Spinal cord (tissue), 10 donors: ENCODE results near the gene OR10H1. TPM values are rescaled to one million over a fixed set of nuclear protein-coding genes. Genes with fewer than 3 reads are reported as not detected.
A peak's percentile ranks its signal among the peaks of the same experiment; 100 is the strongest.
"Not testable (repeated sequence)": the region's sequence is repeated elsewhere in the genome, so short reads cannot be mapped to it uniquely, and the experiment has no call there.

Experiments used
- DNase-seq, 6 donors: peaks; one replicate each; pipeline versions ENCODE4 v3.0.0 to v3.0.0-alpha.2; 2013 to 2015; ENCODE audit warnings: low spot score in 6 of 6, low read depth in 4 of 6
- H3K27ac ChIP-seq: one replicate; pipeline ENCODE4 v1.5.1; 2013; ENCODE audit warnings: low read depth, low read length, control low read depth
- H3K27me3 ChIP-seq: one replicate; pipeline ENCODE4 v1.6.1; 2013; ENCODE audit warnings: low read length; ENCODE audit not compliant: control insufficient read depth, insufficient read depth
- H3K36me3 ChIP-seq: one replicate; pipeline ENCODE4 v1.6.1; 2013; ENCODE audit warnings: low read length; ENCODE audit not compliant: control insufficient read depth, insufficient read depth
- H3K4me1 ChIP-seq: one replicate; pipeline ENCODE4 v1.6.1; 2013; ENCODE audit warnings: low read length; ENCODE audit not compliant: control insufficient read depth, insufficient read depth
- H3K4me3 ChIP-seq: one replicate; pipeline ENCODE4 v1.5.1; 2013; ENCODE audit warnings: low read depth, low read length, control low read depth
- H3K9me3 ChIP-seq: one replicate; pipeline ENCODE4 v1.6.1; 2013; ENCODE audit warnings: low read length; ENCODE audit not compliant: control insufficient read depth, insufficient read depth
- WGBS: methylation state at CpG from one replicate; pipeline ENCODE4 v1.1.5; 2013; ENCODE audit warnings: missing lambda C conversion rate; ENCODE audit not compliant: insufficient coverage; 5-methylcytosine and 5-hydroxymethylcytosine counted together
- polyA plus RNA-seq, 2 donors: library from polyadenylated mRNA; unstranded; fragments of 120-200 nt; gene quantifications; one replicate each; pipeline ENCODE4 v1.2.1, GENCODE V29; 2013; ENCODE audit not compliant: insufficient read length in 2 of 2
- total RNA-seq, 2 donors: library from RNA; depleted of rRNA in 1 of 2; stranded (reverse); fragments of 120-200 nt in 1 of 2; fragments of >200 nt in 1 of 2; gene quantifications; one replicate each; pipeline versions ENCODE4 v1.2.3 to v1.2.4, GENCODE V29; 2013 to 2014
- donor health status: healthy.

OR10H1 gene
- total and polyA plus RNA-seq, 4 donors: 0.08 to 0.11 TPM; not detected in 2

GRCh38 chr19:15794279-15794678 lies 21.2 kb downstream of the OR10H1 start:
- not testable (repeated sequence) for H3K9me3 ChIP-seq, H3K36me3 ChIP-seq, DNase-seq, H3K27ac ChIP-seq, H3K4me1 ChIP-seq, H3K4me3 ChIP-seq, H3K27me3 ChIP-seq
- WGBS: 86% methylated on average over 4 of the region's 18 CpGs

- Histone ChIP-seq H3K27me3 (peaks cover 5% of the 10 kb centered on the region), H3K36me3 (no peaks in the 10 kb centered on the region), H3K4me1 (no peaks in the 10 kb centered on the region), H3K27ac (no peak overlapping the region), H3K9me3 (no peaks in the 10 kb centered on the region), H3K4me3 (no peak overlapping the region)
- DNase-seq: no peak
- 59% methylated on average over 6 of the region's 6 CpGs for whole genome bisulfite sequencing
These were observed 25.4 kb downstream of the OR10H1 start for GRCh38 chr19:15790096-15790495.

DNA sequence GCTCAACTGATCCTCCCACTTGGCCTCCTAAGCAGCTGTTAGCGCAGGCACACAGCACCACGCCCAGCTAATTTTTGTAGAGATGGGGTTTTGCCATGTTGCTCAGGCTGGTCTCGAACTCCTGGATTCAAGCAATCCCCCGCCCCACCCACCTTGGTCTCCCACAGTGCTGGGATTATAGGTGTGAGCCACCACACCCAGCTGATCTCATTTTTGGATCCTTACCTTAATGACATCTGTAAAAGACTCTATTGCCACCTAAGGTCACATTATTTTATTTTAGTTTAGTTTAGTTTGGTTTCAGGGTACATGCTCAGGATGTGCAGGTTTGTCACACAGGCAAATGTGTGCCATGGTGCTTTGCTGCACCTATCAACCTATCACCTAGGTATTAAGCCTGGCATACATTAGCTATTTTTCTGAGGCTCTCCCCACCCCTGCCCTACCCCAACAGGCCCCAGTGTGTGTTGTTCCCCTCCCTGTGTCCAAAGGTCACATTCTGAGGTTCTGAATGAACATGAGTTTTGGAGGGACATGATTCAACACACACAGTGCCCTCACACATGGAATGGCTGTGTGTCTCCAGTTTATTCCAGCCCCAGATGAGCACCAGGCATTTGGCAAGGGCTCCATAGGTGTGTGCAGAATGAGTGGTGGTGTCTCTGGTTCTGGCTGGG lies 26.7 kb downstream of the OR10H1 start:
- Histone ChIP-seq H3K9me3 (no peaks in the 10 kb centered on the region), H3K4me3 (no peak overlapping the region), H3K27ac (no peak overlapping the region), H3K4me1 (no peaks in the 10 kb centered on the region), H3K36me3 (no peaks in the 10 kb centered on the region), H3K27me3 (peaks cover 5% of the 10 kb centered on the region)
- DNase-seq: no peak
- no CpG with 5 or more reads among the region's 4 CpGs for WGBS

DNA sequence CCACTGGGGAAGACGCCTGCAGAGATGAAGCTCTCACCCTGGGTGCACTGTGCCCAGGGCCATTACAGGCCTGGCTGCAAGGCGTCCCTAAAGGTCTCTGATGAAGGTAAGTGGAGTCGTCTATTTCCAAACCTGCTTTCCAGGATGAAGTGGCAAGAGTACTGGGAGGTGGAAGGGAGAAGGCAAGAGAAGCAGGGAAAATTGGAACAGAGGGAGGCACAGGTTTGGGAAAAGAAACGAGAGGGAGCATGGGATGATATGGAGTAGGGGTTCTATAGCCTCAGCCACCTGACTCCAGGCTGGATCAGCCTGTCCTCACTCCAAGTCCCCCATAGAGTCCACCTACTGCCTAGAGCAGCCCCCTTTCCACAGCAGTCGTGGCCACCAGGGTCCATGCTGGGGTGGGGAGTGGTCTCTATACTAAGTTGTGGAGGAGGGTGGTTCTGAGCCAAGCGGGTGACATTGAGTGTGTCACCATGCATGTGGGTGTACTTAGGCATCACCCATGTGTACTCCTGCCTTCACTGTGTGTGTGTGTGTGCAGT lies 27.8 kb downstream of the OR10H1 start, which contains the start of gene OR10H5:
Gene OR10H5 (plus strand): TSS at position 51 of the 545 bp plus-strand sequence. CDS start 6,388 bp downstream, outside the sequence.
- H3K27me3 ChIP-seq: peaks cover 5% of the 10 kb centered on the region
- DNase-seq: no peak
- H3K4me1 ChIP-seq: peaks cover 6% of the 10 kb centered on the region
- no peak within 1 kb of the TSS for H3K4me3 ChIP-seq
- no peaks in the 10 kb centered on the region for H3K36me3 ChIP-seq
- no peak within 1 kb of the TSS for H3K27ac ChIP-seq
- no peaks in the 10 kb centered on the region for H3K9me3 ChIP-seq
- 64% methylated on average over 4 of the region's 6 CpGs for WGBS

GRCh38 chr19:15782896-15783295 lies 32.6 kb downstream of the OR10H1 start:
- not testable (repeated sequence) for H3K4me3 ChIP-seq, H3K27ac ChIP-seq, H3K27me3 ChIP-seq, H3K9me3 ChIP-seq, H3K36me3 ChIP-seq, DNase-seq
- 47% methylated on average over 3 of the region's 7 CpGs for WGBS
- peaks cover 32% of the 10 kb centered on the region for H3K4me1 ChIP-seq

GRCh38 chr19:15782211-15782610 lies 33.3 kb downstream of the OR10H1 start:
- no CpG with 5 or more reads among the region's 3 CpGs for WGBS

DNA sequence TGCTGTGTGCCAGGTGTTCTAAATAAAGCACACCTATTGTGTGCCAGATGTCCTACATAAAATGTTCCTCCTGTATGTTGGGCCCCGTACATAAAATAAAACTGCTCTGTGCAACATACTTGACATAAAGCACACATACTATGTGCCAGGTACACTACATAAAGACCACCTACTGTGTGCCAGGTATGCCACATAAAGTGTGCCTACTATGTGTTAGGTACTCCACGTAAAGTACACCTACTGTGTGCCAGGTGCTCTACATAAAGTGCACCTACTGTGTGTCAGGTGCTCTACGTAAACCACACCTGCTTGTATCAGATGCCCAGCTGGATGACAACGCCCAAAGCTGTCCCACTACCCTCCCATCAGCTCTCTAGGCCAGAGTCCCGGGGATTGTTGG lies 33.8 kb downstream of the OR10H1 start:
- WGBS: 96% methylated on average over 3 of the region's 5 CpGs
- Histone ChIP-seq H3K4me1 (peaks cover 32% of the 10 kb centered on the region), H3K27ac (no peak overlapping the region), H3K36me3 (no peaks in the 10 kb centered on the region), H3K9me3 (no peaks in the 10 kb centered on the region), H3K4me3 (no peak overlapping the region), H3K27me3 (no peaks in the 10 kb centered on the region)
- no peak for DNase-seq

More at GRCh38 chr19:15782211-15782610, 33.3 kb downstream of the OR10H1 start:
- H3K27ac ChIP-seq: no peak overlapping the region
- H3K9me3 ChIP-seq: no peaks in the 10 kb centered on the region
- H3K36me3 ChIP-seq: no peaks in the 10 kb centered on the region
- H3K4me3 ChIP-seq: no peak overlapping the region
- peaks cover 32% of the 10 kb centered on the region for H3K4me1 ChIP-seq
- DNase-seq: no peak
- no peaks in the 10 kb centered on the region for H3K27me3 ChIP-seq

GRCh38 chr19:15780610-15781418 lies 34.6 kb downstream of the OR10H1 start:
- H3K36me3 ChIP-seq: no peaks in the 10 kb centered on the region
- WGBS: 81% methylated on average over 7 of the region's 7 CpGs
- H3K27me3 ChIP-seq: no peaks in the 10 kb centered on the region
- peak in 3 of 6 donors; percentile 11 to 31 (median 12) for DNase-seq
- peaks cover 32% of the 10 kb centered on the region for H3K4me1 ChIP-seq
- peak overlapping the region; percentile 81 for H3K27ac ChIP-seq
- no peak overlapping the region for H3K4me3 ChIP-seq
- no peaks in the 10 kb centered on the region for H3K9me3 ChIP-seq

- peaks cover 32% of the 10 kb centered on the region for H3K4me1 ChIP-seq
- peak; percentile 75 to 96 (median 86) for DNase-seq
- H3K4me3 ChIP-seq: no peak overlapping the region
- no peaks in the 10 kb centered on the region for H3K27me3 ChIP-seq
- H3K27ac ChIP-seq: peak overlapping the region; percentile 86
- WGBS: 11% methylated on average over 9 of the region's 10 CpGs
- no peaks in the 10 kb centered on the region for H3K36me3 ChIP-seq
- no peaks in the 10 kb centered on the region for H3K9me3 ChIP-seq
These were observed 35.5 kb downstream of the OR10H1 start for GRCh38 chr19:15779756-15780476.
